Testis (tissue), 3 donors: Measurements from ENCODE around the gene DRGX. TPM values are rescaled to one million over a fixed set of nuclear protein-coding genes. Genes with fewer than 3 reads are reported as not detected.

Experiments
- DNase-seq: peaks from one replicate; pipeline ENCODE4 v3.0.0-alpha.2; 2019
- H3K27ac ChIP-seq, 2 donors: fragments of 200-600 bp; sonication (generic); one replicate each; pipeline ENCODE4 v1.5.1; 2019
- H3K27me3 ChIP-seq: fragments of 200-600 bp; sonication (generic); one replicate; pipeline ENCODE4 v1.5.1; 2019
- H3K36me3 ChIP-seq: fragments of 200-600 bp; sonication (generic); one replicate; pipeline ENCODE4 v1.5.1; 2017; ENCODE audit warnings: low read depth; ENCODE audit errors: missing control alignments
- H3K4me1 ChIP-seq: fragments of 200-600 bp; sonication (generic); one replicate; pipeline ENCODE4 v1.5.1; 2019
- H3K4me3 ChIP-seq, 2 donors: fragments of 200-600 bp; sonication (generic); one replicate each; pipeline ENCODE4 v1.5.1; 2017 to 2019
- H3K9me3 ChIP-seq: fragments of 200-600 bp; sonication (generic); one replicate; pipeline ENCODE4 v1.5.1; 2017
- POLR2A ChIP-seq: fragments of 450-650 bp; IDR thresholded peaks from one replicate; pipeline ENCODE4 v1.6.1; 2017; ENCODE audit warnings: antibody characterized with exemption, mild to moderate bottlenecking, moderate library complexity
- WGBS, 2 donors: methylation state at CpG; one replicate each; pipeline ENCODE4 v1.1.5; 2018; 5-methylcytosine and 5-hydroxymethylcytosine counted together
- intact Hi-C: fragments of 100-400 bp; cut with DNase I; formaldehyde crosslinking; loops from one replicate; pipeline ENCODE4 v1.15.1; 2023; ENCODE audit warnings: low total_unique reads
- polyA plus RNA-seq: library from polyadenylated mRNA; stranded (reverse); fragments of 350-450 nt; fragmentation: Illumina TruSeq; extraction: RNeasy Lipid Tissue Mini Kit (QIAGEN cat#74804); gene quantifications from one replicate; pipeline ENCODE4 v1.2.3, GENCODE V29; 2014; ENCODE audit warnings: low read depth, low replicate concordance; ENCODE audit not compliant: insufficient read depth
- total RNA-seq, 2 donors: library from RNA; depleted of rRNA; stranded (reverse); fragments of >200 nt; gene quantifications; one replicate each; pipeline ENCODE4 v1.2.3, GENCODE V29; 2016
- TF ChIP-seq, protein P1 (sequence below), 3 experiments: fragments of 450-650 bp in 2 of 3; fragments of 200-600 bp in 1 of 3; sonication (generic) in 1 of 3; IDR thresholded peaks; one replicate each; pipeline ENCODE4 v1.5.1; 2016 to 2019; ENCODE audit warnings: antibody characterized with exemption in 3 of 3, mild to moderate bottlenecking in 2 of 3, moderate library complexity in 1 of 3

DRGX gene
- total and polyA plus RNA-seq, 3 donors from 2014 or later: 0.33 TPM; not detected in 2

- Histone ChIP-seq H3K27me3 (no peaks in the 10 kb centered on the region), H3K27ac (no peak overlapping the region), H3K9me3 (no peaks in the 10 kb centered on the region), H3K4me3 (no peak overlapping the region), H3K36me3 (no peaks in the 10 kb centered on the region), H3K4me1 (no peaks in the 10 kb centered on the region)
- WGBS, 2 donors: 88 to 90% methylated on average over 2 of the region's 2 CpGs
- TF ChIP-seq POLR2A: no peak
- TF ChIP-seq, protein P1, sequence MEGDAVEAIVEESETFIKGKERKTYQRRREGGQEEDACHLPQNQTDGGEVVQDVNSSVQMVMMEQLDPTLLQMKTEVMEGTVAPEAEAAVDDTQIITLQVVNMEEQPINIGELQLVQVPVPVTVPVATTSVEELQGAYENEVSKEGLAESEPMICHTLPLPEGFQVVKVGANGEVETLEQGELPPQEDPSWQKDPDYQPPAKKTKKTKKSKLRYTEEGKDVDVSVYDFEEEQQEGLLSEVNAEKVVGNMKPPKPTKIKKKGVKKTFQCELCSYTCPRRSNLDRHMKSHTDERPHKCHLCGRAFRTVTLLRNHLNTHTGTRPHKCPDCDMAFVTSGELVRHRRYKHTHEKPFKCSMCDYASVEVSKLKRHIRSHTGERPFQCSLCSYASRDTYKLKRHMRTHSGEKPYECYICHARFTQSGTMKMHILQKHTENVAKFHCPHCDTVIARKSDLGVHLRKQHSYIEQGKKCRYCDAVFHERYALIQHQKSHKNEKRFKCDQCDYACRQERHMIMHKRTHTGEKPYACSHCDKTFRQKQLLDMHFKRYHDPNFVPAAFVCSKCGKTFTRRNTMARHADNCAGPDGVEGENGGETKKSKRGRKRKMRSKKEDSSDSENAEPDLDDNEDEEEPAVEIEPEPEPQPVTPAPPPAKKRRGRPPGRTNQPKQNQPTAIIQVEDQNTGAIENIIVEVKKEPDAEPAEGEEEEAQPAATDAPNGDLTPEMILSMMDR (IDR thresholded peaks at IDR 0.05): no peak
- intact Hi-C loops: no loop called here
- DNase-seq: no peak
These were observed 39.3 kb upstream of the DRGX start for GRCh38 chr10:49435225-49435624.

GRCh38 chr10:49433069-49433468 is 37.2 kb upstream of the DRGX start:
- Histone ChIP-seq H3K9me3 (no peaks in the 10 kb centered on the region), H3K36me3 (no peaks in the 10 kb centered on the region), H3K27me3 (no peaks in the 10 kb centered on the region), H3K4me3 (no peak overlapping the region), H3K4me1 (no peaks in the 10 kb centered on the region), H3K27ac (no peak overlapping the region)
- intact Hi-C loops: no loop called here
- WGBS, 2 donors: 90 to 95% methylated on average over 2 of the region's 2 CpGs
- no peak for DNase-seq
- no peak for TF ChIP-seq POLR2A
- TF ChIP-seq, protein P1 (IDR thresholded peaks at IDR 0.05): no peak

DNA sequence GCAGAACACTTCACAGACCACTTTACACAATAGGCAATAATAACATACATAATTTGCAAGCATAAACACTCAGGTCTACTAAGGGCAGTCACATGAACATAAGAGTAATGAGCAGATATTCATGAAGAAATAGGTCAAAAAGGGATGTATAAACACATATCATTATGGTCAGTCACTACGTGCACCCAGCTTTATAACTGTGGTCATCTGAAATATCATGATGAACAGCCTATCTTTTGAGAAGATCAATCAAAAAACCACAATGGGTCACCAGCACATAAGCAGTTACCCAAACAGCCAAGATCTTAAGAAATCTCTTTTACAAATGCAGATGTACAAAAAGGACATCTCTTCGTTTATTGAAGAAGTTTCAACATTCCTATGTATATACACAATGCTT is 35.5 kb upstream of the DRGX start:
- Histone ChIP-seq H3K4me3 (no peak overlapping the region), H3K36me3 (no peaks in the 10 kb centered on the region), H3K9me3 (no peaks in the 10 kb centered on the region), H3K27me3 (no peaks in the 10 kb centered on the region), H3K27ac (no peak overlapping the region), H3K4me1 (no peaks in the 10 kb centered on the region)
- 90% methylated on average over 2 of the region's 2 CpGs for WGBS, 2 donors
- TF ChIP-seq, protein P1 (IDR thresholded peaks at IDR 0.05): no peak
- no peak for TF ChIP-seq POLR2A
- intact Hi-C loops: no loop called here
- no peak for DNase-seq

DNA sequence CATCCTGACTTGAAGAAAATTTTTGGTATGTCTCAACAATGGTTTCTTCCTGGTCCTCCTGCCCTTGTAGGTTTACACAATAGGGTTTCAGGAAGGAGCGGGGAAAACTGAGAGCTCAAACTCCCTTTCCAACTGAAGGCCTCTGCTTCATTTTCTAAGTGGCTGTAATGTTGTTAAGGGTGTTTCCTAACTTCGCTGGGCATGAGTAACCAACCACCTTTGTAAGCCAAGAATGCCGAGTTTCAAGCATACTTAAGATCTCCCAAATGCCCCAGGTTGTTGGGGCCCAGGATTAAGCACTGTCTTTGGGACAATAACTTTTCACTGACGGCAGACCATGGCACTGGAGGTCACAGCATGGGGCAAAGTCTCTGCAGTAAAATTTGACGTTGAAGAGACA is 33.6 kb upstream of the DRGX start:
- WGBS, 2 donors: 76% methylated on average over 5 of the region's 5 CpGs

More for the DNA sequence above, 33.6 kb upstream of the DRGX start:
- H3K27ac ChIP-seq: no peak overlapping the region
- H3K36me3 ChIP-seq: no peaks in the 10 kb centered on the region
- H3K9me3 ChIP-seq: no peaks in the 10 kb centered on the region
- no peaks in the 10 kb centered on the region for H3K4me1 ChIP-seq
- no peak for TF ChIP-seq POLR2A
- TF ChIP-seq, protein P1 (IDR thresholded peaks at IDR 0.05): no peak
- H3K4me3 ChIP-seq: no peak overlapping the region
- intact Hi-C loops: no loop called here
- no peaks in the 10 kb centered on the region for H3K27me3 ChIP-seq
- DNase-seq: no peak
